Caco-2 (cell line): ENCODE measurements around the gene ANKRD40. TPM values are rescaled to one million over a fixed set of nuclear protein-coding genes. Genes with fewer than 3 reads are reported as not detected.

ENCODE experiments used
- BruUV-seq: library from RNA; stranded (reverse); fragments of 400-500 nt; replicated peaks from 2 replicates; lab custom pipeline; 2021; lab: Mats Ljungman, UMichigan
- CTCF ChIA-PET: fragments of 300-600 bp; sonication (Branson Sonifier 250); formaldehyde crosslinking; loops from one replicate; lab custom pipeline; 2022; ENCODE audit warnings: antibody characterized with exemption; lab: Charles Lee
- POLR2A ChIA-PET: fragments of 300-600 bp; sonication (Branson Sonifier 250); formaldehyde crosslinking; loops from one replicate; lab custom pipeline; 2022; ENCODE audit warnings: antibody characterized with exemption; lab: Charles Lee
- DNase-seq, 2 experiments: peaks; one replicate each; pipeline versions ENCODE4 v3.0.0 to v3.0.0-alpha.2; 2020 to 2022
- H3K27me3 ChIP-seq: replicated peaks from 2 replicates; pipeline ENCODE4 v1.6.0; 2011; ENCODE audit warnings: low read length; ENCODE audit not compliant: control insufficient read depth, insufficient read depth
- H3K36me3 ChIP-seq: 2 replicates; pipeline ENCODE4 v1.5.1; 2011; ENCODE audit warnings: low read length; ENCODE audit not compliant: control insufficient read depth, insufficient read depth
- H3K4me1 ChIP-seq: fragments of 250-450 bp; sonication (Bioruptor Pico); 2 replicates; pipeline ENCODE4 v1.5.1; 2020; ENCODE audit warnings: mild to moderate bottlenecking
- H3K4me3 ChIP-seq: 2 replicates; pipeline ENCODE4 v1.5.1; 2011; ENCODE audit warnings: low read depth, mild to moderate bottlenecking, control low read depth, low read length
- H3K9me3 ChIP-seq: fragments of 250-450 bp; sonication (Bioruptor Pico); 2 replicates; pipeline ENCODE4 v1.5.1; 2020; ENCODE audit warnings: mild to moderate bottlenecking, moderate library complexity
- H3K27ac Mint-ChIP-seq: one replicate; pipeline ENCODE4 v1.8.0; 2022; ENCODE audit warnings: mixed read lengths; ENCODE audit not compliant: unreplicated experiment
- H3K27me3 Mint-ChIP-seq: one replicate; pipeline ENCODE4 v1.8.0; 2022; ENCODE audit warnings: mixed read lengths; ENCODE audit not compliant: insufficient read depth, unreplicated experiment
- H3K36me3 Mint-ChIP-seq: one replicate; pipeline ENCODE4 v1.8.0; 2022; ENCODE audit warnings: mild to moderate bottlenecking, mixed read lengths; ENCODE audit not compliant: insufficient read depth, unreplicated experiment
- H3K4me1 Mint-ChIP-seq: one replicate; pipeline ENCODE4 v1.8.0; 2022; ENCODE audit warnings: low read depth, mixed read lengths; ENCODE audit not compliant: unreplicated experiment
- H3K4me3 Mint-ChIP-seq: one replicate; pipeline ENCODE4 v1.8.0; 2022; ENCODE audit warnings: mild to moderate bottlenecking, moderate library complexity, mixed read lengths; ENCODE audit not compliant: unreplicated experiment
- H3K9me3 Mint-ChIP-seq: one replicate; pipeline ENCODE4 v1.8.0; 2022; ENCODE audit warnings: mixed read lengths; ENCODE audit not compliant: unreplicated experiment
- intact Hi-C: fragments of 100-400 bp; cut with micrococcal nuclease; formaldehyde crosslinking; loops from one replicate; pipeline ENCODE4 v1.10.0; 2022; ENCODE audit not compliant: unreplicated experiment
- total RNA-seq: library from RNA; stranded (reverse); gene quantifications from 2 replicates; pipeline ENCODE4 v1.2.3, GENCODE V29; 2022
- TF ChIP-seq, protein P1 (sequence below), 2 experiments: fragments of 200-600 bp in 1 of 2; IDR thresholded peaks; 1 replicate in 1 of 2; 2 replicates in 1 of 2; pipeline versions ENCODE4 v1.5.1 to v1.8.0; 2011 to 2022; ENCODE audit warnings: antibody characterized with exemption in 1 of 2, control low read depth in 1 of 2, inconsistent platforms in 1 of 2, low read depth in 1 of 2, low read length in 1 of 2, mild to moderate bottlenecking in 1 of 2, moderate library complexity in 1 of 2; ENCODE audit not compliant: insufficient read depth in 1 of 2, severe bottlenecking in 1 of 2, unreplicated experiment in 1 of 2

Gene ANKRD40
- total RNA-seq, 1 experiment from 2014 or later = 113 TPM

DNA sequence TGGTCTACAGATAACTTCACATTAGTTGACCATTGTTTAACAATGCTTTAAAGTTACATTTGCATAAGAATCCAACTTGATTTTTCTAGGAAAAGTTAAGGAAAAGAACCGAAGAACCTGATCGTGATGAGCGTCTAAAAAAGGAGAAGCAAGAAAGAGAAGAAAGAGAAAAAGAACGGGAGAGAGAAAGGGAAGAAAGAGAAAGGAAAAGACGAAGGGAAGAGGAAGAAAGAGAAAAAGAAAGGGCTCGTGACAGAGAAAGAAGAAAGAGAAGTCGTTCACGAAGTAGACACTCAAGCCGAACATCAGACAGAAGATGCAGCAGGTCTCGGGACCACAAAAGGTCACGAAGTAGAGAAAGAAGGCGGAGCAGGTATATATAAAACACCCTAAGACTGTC lies 37.9 kb upstream of the ANKRD40 start:
- ChIA-PET POLR2A (no interaction called here), CTCF (no interaction called here)
- H3K4me3 ChIP-seq = no peak overlapping the region
- Mint-ChIP-seq H3K4me3 (no peak overlapping the region), H3K4me1 (no peaks in the 10 kb centered on the region), H3K9me3 (no peaks in the 10 kb centered on the region), H3K36me3 (peaks cover 98% of the 10 kb centered on the region), H3K27ac (no peak overlapping the region), H3K27me3 (no peaks in the 10 kb centered on the region)
- no peak for DNase-seq
- H3K9me3 ChIP-seq = no peaks in the 10 kb centered on the region
- BruUV-seq = no TSS peak
- TF ChIP-seq, protein P1, sequence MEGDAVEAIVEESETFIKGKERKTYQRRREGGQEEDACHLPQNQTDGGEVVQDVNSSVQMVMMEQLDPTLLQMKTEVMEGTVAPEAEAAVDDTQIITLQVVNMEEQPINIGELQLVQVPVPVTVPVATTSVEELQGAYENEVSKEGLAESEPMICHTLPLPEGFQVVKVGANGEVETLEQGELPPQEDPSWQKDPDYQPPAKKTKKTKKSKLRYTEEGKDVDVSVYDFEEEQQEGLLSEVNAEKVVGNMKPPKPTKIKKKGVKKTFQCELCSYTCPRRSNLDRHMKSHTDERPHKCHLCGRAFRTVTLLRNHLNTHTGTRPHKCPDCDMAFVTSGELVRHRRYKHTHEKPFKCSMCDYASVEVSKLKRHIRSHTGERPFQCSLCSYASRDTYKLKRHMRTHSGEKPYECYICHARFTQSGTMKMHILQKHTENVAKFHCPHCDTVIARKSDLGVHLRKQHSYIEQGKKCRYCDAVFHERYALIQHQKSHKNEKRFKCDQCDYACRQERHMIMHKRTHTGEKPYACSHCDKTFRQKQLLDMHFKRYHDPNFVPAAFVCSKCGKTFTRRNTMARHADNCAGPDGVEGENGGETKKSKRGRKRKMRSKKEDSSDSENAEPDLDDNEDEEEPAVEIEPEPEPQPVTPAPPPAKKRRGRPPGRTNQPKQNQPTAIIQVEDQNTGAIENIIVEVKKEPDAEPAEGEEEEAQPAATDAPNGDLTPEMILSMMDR (IDR thresholded peaks at IDR 0.05; ENCODE audit: insufficient read depth in 1 of 2, low read depth in 1 of 2, low read length in 1 of 2, severe bottlenecking in 1 of 2, unreplicated experiment in 1 of 2) = no peak
- no peaks in the 10 kb centered on the region for H3K27me3 ChIP-seq
- H3K36me3 ChIP-seq = peaks cover 22% of the 10 kb centered on the region
- no peaks in the 10 kb centered on the region for H3K4me1 ChIP-seq
- intact Hi-C loops = no loop called here

DNA sequence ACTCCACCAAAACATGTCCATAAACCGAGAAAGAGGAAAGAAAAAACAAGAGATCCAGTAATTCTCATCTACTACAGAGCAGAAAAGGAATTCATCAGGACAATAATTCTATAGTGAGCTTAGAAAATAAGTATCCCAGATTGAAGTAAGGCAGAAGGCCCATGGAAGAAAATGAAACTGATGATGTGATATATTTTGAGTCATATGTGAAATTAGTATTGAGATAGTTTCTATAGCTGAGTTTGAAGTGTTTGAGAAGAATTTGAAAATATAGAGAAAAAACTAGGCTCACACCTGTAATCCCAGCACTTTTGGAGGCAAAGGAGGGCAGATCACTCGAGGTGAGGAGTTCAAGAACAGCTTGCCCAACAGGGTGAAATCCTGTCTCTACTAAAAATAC lies 31.4 kb upstream of the ANKRD40 start:
- Mint-ChIP-seq H3K36me3 (peaks cover 92% of the 10 kb centered on the region), H3K9me3 (no peaks in the 10 kb centered on the region), H3K4me1 (peaks cover 7% of the 10 kb centered on the region), H3K27me3 (no peaks in the 10 kb centered on the region), H3K4me3 (no peak overlapping the region), H3K27ac (no peak overlapping the region)
- Histone ChIP-seq H3K36me3 (peaks cover 26% of the 10 kb centered on the region), H3K27me3 (no peaks in the 10 kb centered on the region), H3K9me3 (no peaks in the 10 kb centered on the region), H3K4me3 (no peak overlapping the region), H3K4me1 (no peaks in the 10 kb centered on the region)
- POLR2A ChIA-PET = no interaction called here
- TF ChIP-seq, protein P1 (IDR thresholded peaks at IDR 0.05; ENCODE audit: insufficient read depth in 1 of 2, low read depth in 1 of 2, low read length in 1 of 2, severe bottlenecking in 1 of 2, unreplicated experiment in 1 of 2) = no peak
- BruUV-seq = no TSS peak
- CTCF ChIA-PET = interaction anchor here (0.7 kb wide), 1 partner anchor 46 kb away, joined by 3 read pairs; no protein-coding TSS in a partner anchor
- intact Hi-C loops = loop anchor here (10.0 kb wide), 1 partner anchor 56 kb away; no protein-coding TSS in a partner anchor
- DNase-seq = no peak

DNA sequence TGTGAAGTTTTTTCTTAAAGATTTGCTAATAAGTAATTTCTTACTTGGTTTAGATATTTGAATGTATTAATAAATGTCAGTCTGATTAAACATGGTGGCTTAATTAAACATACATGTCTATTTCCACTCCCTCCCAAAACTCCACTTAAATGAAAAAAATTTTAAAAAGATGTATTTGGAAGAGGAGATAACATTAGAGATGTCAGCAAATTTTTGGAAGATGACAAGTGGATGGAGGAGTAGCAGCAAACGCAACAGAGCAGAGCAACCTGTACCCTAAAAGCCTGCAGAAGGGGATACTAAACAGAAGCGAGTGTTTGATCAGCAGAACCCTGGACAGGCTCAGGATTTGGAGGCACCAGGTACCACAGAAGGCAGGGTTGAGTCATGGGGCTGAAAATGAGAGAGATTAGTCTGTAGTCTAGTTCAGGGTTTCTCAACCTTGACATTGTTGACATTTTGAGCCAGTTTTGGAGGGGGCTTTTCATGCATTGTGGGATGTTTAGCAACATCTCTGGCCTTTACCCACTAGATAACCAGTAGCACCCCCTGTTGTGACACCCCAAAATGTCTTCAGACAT lies 29.5 kb upstream of the ANKRD40 start:
- no peak for DNase-seq
- TF ChIP-seq, protein P1 (IDR thresholded peaks at IDR 0.05; ENCODE audit: insufficient read depth in 1 of 2, low read depth in 1 of 2, low read length in 1 of 2, severe bottlenecking in 1 of 2, unreplicated experiment in 1 of 2) = no peak
- no peaks in the 10 kb centered on the region for H3K9me3 Mint-ChIP-seq
- peaks cover 20% of the 10 kb centered on the region for H3K36me3 ChIP-seq
- H3K27me3 Mint-ChIP-seq = no peaks in the 10 kb centered on the region
- BruUV-seq = no TSS peak
- peak overlapping the region; percentile 17 for H3K27ac Mint-ChIP-seq
- intact Hi-C loops = loop anchor here (10.0 kb wide), 1 partner anchor 58 kb away; no protein-coding TSS in a partner anchor
- H3K4me1 Mint-ChIP-seq = peaks cover 11% of the 10 kb centered on the region
- ChIA-PET POLR2A (no interaction called here), CTCF (no interaction called here)
- H3K4me1 ChIP-seq = no peaks in the 10 kb centered on the region; the same call in 1 of the 2 replicates
- H3K4me3 Mint-ChIP-seq = no peak overlapping the region
- H3K36me3 Mint-ChIP-seq = peaks cover 87% of the 10 kb centered on the region
- no peak overlapping the region for H3K4me3 ChIP-seq
- no peaks in the 10 kb centered on the region for H3K27me3 ChIP-seq
- H3K9me3 ChIP-seq = no peaks in the 10 kb centered on the region
